Measurements from ENCODE around the gene RAB3B.

DNA sequence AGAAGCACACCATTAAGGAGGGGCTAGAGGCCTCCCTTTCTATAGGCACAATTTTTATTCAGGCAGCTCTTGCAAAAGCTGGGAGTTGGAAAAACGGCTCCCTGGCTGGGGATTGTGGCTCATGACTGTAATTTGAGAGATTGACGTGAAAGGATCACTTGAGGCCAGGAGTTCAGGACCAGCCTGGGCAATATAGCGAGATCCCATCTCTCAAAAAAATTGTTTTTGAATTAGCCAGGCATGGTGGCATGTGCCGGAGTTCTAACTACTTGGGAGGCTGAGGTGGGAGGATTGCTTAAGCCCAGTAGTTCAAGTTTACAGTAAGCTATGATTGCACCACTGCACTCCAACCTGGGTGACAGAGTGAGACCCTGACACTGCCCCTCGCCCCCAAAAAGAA lies 88.0 kb downstream of the RAB3B start:
- TF ChIP-seq GATA2 (IDR thresholded peaks at IDR 0.05; ENCODE audit: low read depth, low read length) (no peak), GATA3 (IDR thresholded peaks at IDR 0.05; ENCODE audit: low read depth, low read length) (no peak)
